NT2/D1 (cell line): ENCODE results near the gene PTPRH.

Experiments
- SUZ12 ChIP-seq: IDR thresholded peaks from 2 replicates; pipeline ENCODE4 v1.6.1; 2011; ENCODE audit not compliant: insufficient read length, insufficient read depth; ENCODE audit errors: extremely low read depth
- YY1 ChIP-seq: IDR thresholded peaks from 2 replicates; pipeline ENCODE4 v1.6.1; 2011; ENCODE audit not compliant: insufficient read length, insufficient read depth
- ZNF274 ChIP-seq: IDR thresholded peaks from 2 replicates; pipeline ENCODE4 v1.6.1; 2011; ENCODE audit warnings: mild to moderate bottlenecking, low read depth, low read length

DNA sequence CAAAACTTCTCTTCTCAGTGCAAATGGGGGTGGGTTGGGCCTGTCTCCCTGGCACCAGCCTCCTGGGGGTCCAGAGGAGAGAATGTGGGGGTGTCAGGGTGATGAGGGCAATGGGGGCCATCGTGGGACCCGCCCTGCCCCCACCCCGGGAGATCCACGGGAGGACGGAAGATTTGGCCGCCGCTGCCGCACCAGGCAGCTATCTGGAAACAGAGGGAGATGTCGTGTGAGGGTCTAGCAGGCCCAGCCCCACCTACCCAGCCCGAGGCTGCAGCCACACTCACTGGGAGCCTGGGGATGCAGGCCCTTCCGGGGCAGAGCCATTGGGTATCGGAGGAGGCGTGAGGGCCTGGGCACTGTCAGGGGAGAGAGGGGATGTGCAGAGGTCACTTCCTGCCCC, 21.0 kb upstream of the PTPRH start:
- TF ChIP-seq YY1, result no peak
- TF ChIP-seq ZNF274, result no peak
- TF ChIP-seq SUZ12, result no peak
